T47D (cell line): ENCODE results near the gene COL12A1.

Source experiments
- DNase-seq, 2 experiments: peaks; one replicate each; pipeline versions ENCODE4 v3.0.0 to v3.0.0-alpha.2; 2011 to 2012; ENCODE audit warnings: low read depth in 1 of 2, low spot score in 1 of 2
- JUND ChIP-seq: IDR thresholded peaks from 2 replicates; pipeline ENCODE4 v1.6.1; 2012; ENCODE audit warnings: low read depth
- in situ Hi-C: cut with HindIII; loops from 2 replicates; pipeline ENCODE4 v1.10.0; 2016; ENCODE audit warnings: low sequenced_read_pairs, low pct_unique_long_range_greater_than_20kb

Gene COL12A1

GRCh38 chr6:75091467-75092190 is 114.2 kb downstream of the COL12A1 start:
- in situ Hi-C loops, result no loop called here
- DNase-seq, result no peak
- no peak for TF ChIP-seq JUND

- DNase-seq, result no peak
- TF ChIP-seq JUND, result no peak
- in situ Hi-C loops, result no loop called here
Observed at GRCh38 chr6:75090576-75090975, 115.3 kb downstream of the COL12A1 start.

GRCh38 chr6:75089921-75090320 is 115.9 kb downstream of the COL12A1 start:
- TF ChIP-seq JUND, result no peak
- in situ Hi-C loops, result no loop called here
- no peak for DNase-seq

- in situ Hi-C loops, result no loop called here
- no peak for DNase-seq
- TF ChIP-seq JUND, result no peak
Observed at GRCh38 chr6:75089151-75089897, 116.5 kb downstream of the COL12A1 start.

- in situ Hi-C loops, result no loop called here
- no peak for TF ChIP-seq JUND
- no peak for DNase-seq
Observed at GRCh38 chr6:75085931-75086635, 119.8 kb downstream of the COL12A1 start.

- in situ Hi-C loops, result no loop called here
- TF ChIP-seq JUND, result no peak
- DNase-seq, result no peak
Observed at GRCh38 chr6:75084872-75085381, 120.9 kb downstream of the COL12A1 start.

- no peak for DNase-seq
- in situ Hi-C loops, result no loop called here
- TF ChIP-seq JUND, result no peak
Observed at GRCh38 chr6:75084018-75084417, 121.8 kb downstream of the COL12A1 start.

GRCh38 chr6:75081921-75082320 is 123.9 kb downstream of the COL12A1 start:
- in situ Hi-C loops, result no loop called here
- no peak for TF ChIP-seq JUND
- no peak for DNase-seq

- DNase-seq, result no peak
- no peak for TF ChIP-seq JUND
- in situ Hi-C loops, result no loop called here
Observed at GRCh38 chr6:75081047-75081446, 124.8 kb downstream of the COL12A1 start.

- TF ChIP-seq JUND, result no peak
- in situ Hi-C loops, result no loop called here
- no peak for DNase-seq
Observed at GRCh38 chr6:75079589-75079988, 126.3 kb downstream of the COL12A1 start.

- no peak for TF ChIP-seq JUND
- in situ Hi-C loops, result no loop called here
- DNase-seq, result no peak
Observed at GRCh38 chr6:75077701-75078100, 128.2 kb downstream of the COL12A1 start.

- in situ Hi-C loops, result no loop called here
- TF ChIP-seq JUND, result no peak
- peak in 1 of 2 experiments; percentile 76 for DNase-seq
Observed at GRCh38 chr6:75076009-75076408, 129.8 kb downstream of the COL12A1 start.

- in situ Hi-C loops, result no loop called here
- no peak for TF ChIP-seq JUND
- no peak for DNase-seq
Observed at GRCh38 chr6:75070244-75070643, 135.6 kb downstream of the COL12A1 start.
